H1 (cell line): ENCODE data around the gene AFF2. TPM values are rescaled to one million over a fixed set of nuclear protein-coding genes. Genes with fewer than 3 reads are reported as not detected.

Experiments
- CTCF ChIA-PET: fragments of 300-600 bp; sonication (Branson Sonifier 250); formaldehyde crosslinking; loops from one replicate; lab custom pipeline; 2021; ENCODE audit not compliant: partially characterized antibody; lab: Charles Lee
- POLR2A ChIA-PET: fragments of 300-600 bp; sonication (Branson Sonifier 250); formaldehyde crosslinking; loops from one replicate; lab custom pipeline; 2021; ENCODE audit warnings: inconsistent platforms; ENCODE audit not compliant: partially characterized antibody; lab: Charles Lee
- DNase-seq, 2 experiments: peaks; one replicate each; pipeline versions ENCODE4 v3.0.0 to v3.0.0-alpha.2; 2010 to 2022; ENCODE audit warnings: low spot score in 2 of 2, low read depth in 1 of 2, mixed read lengths in 1 of 2
- FAIRE-seq: peaks from 2 replicates; lab custom pipeline; 2011; peaks lifted over from hg19 to GRCh38; lab: Jason Lieb, UNC
- H2AFZ ChIP-seq: 2 replicates; pipeline ENCODE4 v1.8.1; 2012; ENCODE audit warnings: low read length, inconsistent platforms
- H2AK5ac ChIP-seq: 2 replicates; pipeline ENCODE4 v1.6.1; 2013; ENCODE audit warnings: low read depth, low read length
- H2BK120ac ChIP-seq: replicated peaks from 2 replicates; pipeline ENCODE3; 2013; ENCODE audit warnings: low read depth, low read length, inconsistent platforms
- H2BK12ac ChIP-seq: 2 replicates; pipeline ENCODE4 v1.6.1; 2013; ENCODE audit warnings: low read depth, low read length
- H2BK15ac ChIP-seq: 2 replicates; pipeline ENCODE4 v1.6.1; 2013; ENCODE audit warnings: low read length
- H2BK20ac ChIP-seq: 2 replicates; pipeline ENCODE4 v1.6.1; 2013; ENCODE audit warnings: low read length
- H2BK5ac ChIP-seq: 2 replicates; pipeline ENCODE4 v1.6.1; 2013; ENCODE audit warnings: low read depth, low read length
- H3K14ac ChIP-seq: 2 replicates; pipeline ENCODE4 v1.6.1; 2013; ENCODE audit warnings: inconsistent platforms; ENCODE audit not compliant: insufficient read length
- H3K18ac ChIP-seq: 2 replicates; pipeline ENCODE4 v1.6.1; 2013; ENCODE audit warnings: low read length; ENCODE audit errors: extremely low read depth
- H3K23ac ChIP-seq: 2 replicates; pipeline ENCODE4 v1.6.1; 2013; ENCODE audit warnings: inconsistent platforms; ENCODE audit not compliant: insufficient read length
- H3K23me2 ChIP-seq: 2 replicates; pipeline ENCODE4 v1.6.1; 2013; ENCODE audit warnings: low read depth, low read length
- H3K27ac ChIP-seq: 2 replicates; pipeline ENCODE4 v1.6.1; 2011; ENCODE audit warnings: low read depth, low read length, inconsistent platforms
- H3K27me3 ChIP-seq, 4 experiments: replicated peaks in 1 of 4; 1 replicate in 1 of 4; 2 replicates in 3 of 4; pipeline versions ENCODE4 v1.6.1 to v1.8.1; 2011 to 2013; ENCODE audit warnings: low read length in 3 of 4, mild to moderate bottlenecking in 3 of 4, inconsistent platforms in 2 of 4, mixed read lengths in 2 of 4, moderate library complexity in 1 of 4; ENCODE audit not compliant: control insufficient read depth in 3 of 4, insufficient read depth in 3 of 4; ENCODE audit errors: extremely low read depth in 1 of 4
- H3K36me3 ChIP-seq, 4 experiments: 2 replicates each; pipeline versions ENCODE4 v1.6.1 to v1.8.1; 2011 to 2013; ENCODE audit warnings: mild to moderate bottlenecking in 4 of 4, low read length in 3 of 4, moderate library complexity in 2 of 4, control low read depth in 1 of 4, inconsistent platforms in 1 of 4; ENCODE audit not compliant: insufficient read depth in 4 of 4, control insufficient read depth in 2 of 4
- H3K4ac ChIP-seq: replicated peaks from 2 replicates; pipeline ENCODE3; 2013; ENCODE audit warnings: low read length, low read depth, mixed read lengths, inconsistent platforms; ENCODE audit not compliant: insufficient read length
- H3K4me1 ChIP-seq, 4 experiments: replicated peaks in 1 of 4; 1 replicate in 1 of 4; 2 replicates in 3 of 4; pipeline versions ENCODE4 v1.6.1 to v1.8.1; 2011 to 2013; ENCODE audit warnings: low read length in 3 of 4, inconsistent platforms in 2 of 4, mixed read lengths in 1 of 4; ENCODE audit not compliant: insufficient read depth in 4 of 4, control insufficient read depth in 3 of 4
- H3K4me2 ChIP-seq, 2 experiments: 2 replicates each; pipeline versions ENCODE4 v1.6.1 to v1.8.1; 2011 to 2013; ENCODE audit warnings: low read depth in 2 of 2, low read length in 2 of 2, control low read depth in 1 of 2, inconsistent platforms in 1 of 2, mild to moderate bottlenecking in 1 of 2; ENCODE audit not compliant: insufficient read depth in 1 of 2
- H3K4me3 ChIP-seq, 4 experiments: fragments of 200-600, 300-600 bp in 1 of 4; sonication (generic), shearing (Covaris generic), sonication (Bioruptor Twin) in 1 of 4; 2 replicates each; pipeline versions ENCODE4 v1.5.1 to v1.8.1; 2011 to 2016; ENCODE audit warnings: low read length in 4 of 4, low read depth in 3 of 4, control low read depth in 2 of 4, inconsistent platforms in 2 of 4, mild to moderate bottlenecking in 2 of 4, mixed read lengths in 1 of 4, moderate library complexity in 1 of 4; ENCODE audit not compliant: insufficient read depth in 2 of 4; ENCODE audit errors: extremely low read depth in 1 of 4
- H3K56ac ChIP-seq: replicated peaks from 2 replicates; pipeline ENCODE3; 2013; ENCODE audit warnings: low read depth, mild to moderate bottlenecking, mixed read lengths, low read length, inconsistent platforms; ENCODE audit not compliant: insufficient read length
- H3K79me1 ChIP-seq: 2 replicates; pipeline ENCODE4 v1.6.1; 2013; ENCODE audit warnings: low read depth, low read length, control low read depth
- H3K79me2 ChIP-seq, 2 experiments: 2 replicates each; pipeline versions ENCODE4 v1.6.1 to v1.8.1; 2012 to 2013; ENCODE audit warnings: low read length in 2 of 2, mild to moderate bottlenecking in 2 of 2, inconsistent platforms in 1 of 2; ENCODE audit not compliant: insufficient read depth in 2 of 2, control insufficient read depth in 1 of 2
- H3K9ac ChIP-seq, 4 experiments: replicated peaks in 1 of 4; 1 replicate in 1 of 4; 2 replicates in 3 of 4; pipeline versions ENCODE4 v1.6.1 to v1.8.1; 2011 to 2013; ENCODE audit warnings: low read depth in 3 of 4, low read length in 3 of 4, control low read depth in 2 of 4, mild to moderate bottlenecking in 2 of 4, moderate library complexity in 2 of 4, inconsistent platforms in 1 of 4; ENCODE audit errors: extremely low read depth in 1 of 4
- H3K9me3 ChIP-seq, 2 experiments: 2 replicates each; pipeline versions ENCODE4 v1.6.1 to v1.8.1; 2012 to 2013; ENCODE audit warnings: mild to moderate bottlenecking in 2 of 2, moderate library complexity in 2 of 2, control low read depth in 1 of 2, inconsistent platforms in 1 of 2, low read depth in 1 of 2, low read length in 1 of 2, mixed read lengths in 1 of 2; ENCODE audit not compliant: insufficient read depth in 2 of 2
- H4K20me1 ChIP-seq, 2 experiments: replicated peaks in 1 of 2; 2 replicates each; pipeline versions ENCODE3 to v1.8.1; 2011 to 2013; ENCODE audit warnings: inconsistent platforms in 2 of 2, low read length in 2 of 2, mild to moderate bottlenecking in 1 of 2; ENCODE audit not compliant: insufficient read depth in 2 of 2, control insufficient read depth in 1 of 2
- H4K5ac ChIP-seq: 2 replicates; pipeline ENCODE4 v1.6.1; 2013; ENCODE audit warnings: low read length, low read depth, mixed read lengths, inconsistent platforms; ENCODE audit not compliant: insufficient read length
- H4K8ac ChIP-seq: 2 replicates; pipeline ENCODE4 v1.8.0; 2013; ENCODE audit warnings: mild to moderate bottlenecking, moderate library complexity, low read length, inconsistent platforms; ENCODE audit not compliant: insufficient read depth; ENCODE audit errors: extremely low read depth
- H4K91ac ChIP-seq: replicated peaks from 2 replicates; pipeline ENCODE3; 2013; ENCODE audit warnings: low read length, mixed read lengths, inconsistent platforms; ENCODE audit not compliant: insufficient read length
- CBX8 ChIP-seq: fragments of 300-800, 300-1000 bp; sonication (generic); IDR thresholded peaks from 2 replicates; pipeline ENCODE4 v1.7.1; 2016; ENCODE audit warnings: low read depth, low read length, borderline replicate concordance
- CHD1 ChIP-seq: IDR thresholded peaks from 2 replicates; pipeline ENCODE4 v1.6.1; 2012; ENCODE audit warnings: low read depth, low read length, improper control_type of control experiment
- HDAC2 ChIP-seq, 2 experiments: fragments of 300-600 bp in 1 of 2; sonication (generic) in 1 of 2; IDR thresholded peaks; 2 replicates each; pipeline ENCODE4 v1.6.1; 2011 to 2012; ENCODE audit warnings: low read depth in 2 of 2, low read length in 2 of 2, mild to moderate bottlenecking in 2 of 2, moderate library complexity in 2 of 2, borderline replicate concordance in 1 of 2, inconsistent platforms in 1 of 2
- JUND ChIP-seq: IDR thresholded peaks from 2 replicates; pipeline ENCODE4 v1.6.1; 2011; ENCODE audit warnings: mild to moderate bottlenecking, improper control_type of control experiment, low read length
- NRF1 ChIP-seq: IDR thresholded peaks from 2 replicates; pipeline ENCODE4 v1.6.1; 2011; ENCODE audit warnings: mild to moderate bottlenecking, low read depth, low read length, improper control_type of control experiment
- POU5F1 ChIP-seq: IDR thresholded peaks from 2 replicates; pipeline ENCODE4 v1.6.1; 2011; ENCODE audit warnings: low read depth, mild to moderate bottlenecking, low read length, moderate library complexity
- RNF2 ChIP-seq: fragments of 200-900, 300-1000 bp; sonication (generic); IDR thresholded peaks from 2 replicates; pipeline ENCODE4 v1.7.1; 2016; ENCODE audit warnings: borderline replicate concordance, low read depth, mild to moderate bottlenecking, antibody characterized with exemption, low read length; ENCODE audit not compliant: poor library complexity, severe bottlenecking; ENCODE audit errors: missing control alignments
- RXRA ChIP-seq: IDR thresholded peaks from 2 replicates; pipeline ENCODE4 v1.6.1; 2011; ENCODE audit warnings: low read depth, mild to moderate bottlenecking, low read length, moderate library complexity; ENCODE audit not compliant: insufficient read depth
- SIRT6 ChIP-seq: IDR thresholded peaks from one replicate; pipeline ENCODE4 v1.7.1; 2012; ENCODE audit warnings: low read length, inconsistent platforms
- TCF12 ChIP-seq: IDR thresholded peaks from 2 replicates; pipeline ENCODE4 v1.6.1; 2011; ENCODE audit warnings: low read depth, mild to moderate bottlenecking, low read length
- TEAD4 ChIP-seq: IDR thresholded peaks from 2 replicates; pipeline ENCODE4 v1.6.1; 2012; ENCODE audit warnings: low read depth, low read length, inconsistent platforms, mixed read lengths
- WGBS, 2 experiments: shearing (Covaris generic) in 1 of 2; methylation state at CpG; one replicate each; pipeline versions ENCODE4 v1.1.6 to v1.1.7; 2013 to 2015; ENCODE audit warnings: low lambda C conversion rate in 2 of 2, mixed read lengths in 2 of 2, inconsistent platforms in 1 of 2, low coverage in 1 of 2, missing lambda C conversion rate in 1 of 2; ENCODE audit not compliant: insufficient replicate concordance in 2 of 2, insufficient coverage in 1 of 2, insufficient read length in 1 of 2; ENCODE audit errors: extremely low coverage in 1 of 2, missing lambda C conversion rate in 1 of 2; 5-methylcytosine and 5-hydroxymethylcytosine counted together
- polyA plus RNA-seq, 7 experiments: library from polyadenylated mRNA; depleted of rRNA in 3 of 7; stranded (reverse) in 5 of 7; unstranded in 2 of 7; fragments of >200 nt in 5 of 7; fragments of 200-250 nt in 2 of 7; gene quantifications; 1 replicate in 5 of 7; 2 replicates in 1 of 7; 4 replicates in 1 of 7; pipeline versions ENCODE4 v1.2.1 to v1.2.3, GENCODE V29; 2011 to 2013; ENCODE audit warnings: missing spikeins in 2 of 7, mixed read lengths in 2 of 7
- total RNA-seq: library from RNA; stranded (reverse); fragmentation: NEBNext Ultra II Directional; extraction: Animal tissue kit (Norgen Biotek cat#: 25700); gene quantifications from 2 replicates; pipeline ENCODE4 v1.2.1, GENCODE V29; 2021
- TF ChIP-seq, protein P1 (sequence below): IDR thresholded peaks from 2 replicates; pipeline ENCODE4 v1.6.1; 2012; ENCODE audit warnings: low read length, inconsistent platforms

AFF2 gene
- total and polyA plus RNA-seq, 2 of the 8 experiments (the other 6 are each of a cell fraction or from before 2014, with no cell fraction given), result 2.0 to 7.3 TPM

GRCh38 chrX:148874636-148875246 lies 374.3 kb downstream of the AFF2 start:
- CTCF ChIA-PET, result no interaction called here
- no peak overlapping the region for H3K9ac ChIP-seq
- TF ChIP-seq POU5F1 (no peak), JUND (no peak), TEAD4 (no peak), CBX8 (no peak), NRF1 (no peak), TCF12 (no peak), RXRA (no peak), SIRT6 (no peak), CHD1 (no peak), HDAC2 (IDR thresholded peaks at IDR 0.05; ENCODE audit: borderline replicate concordance in 1 of 2, low read depth in 2 of 2, low read length in 2 of 2) (no peak), RNF2 (no peak)
- TF ChIP-seq, protein P1, sequence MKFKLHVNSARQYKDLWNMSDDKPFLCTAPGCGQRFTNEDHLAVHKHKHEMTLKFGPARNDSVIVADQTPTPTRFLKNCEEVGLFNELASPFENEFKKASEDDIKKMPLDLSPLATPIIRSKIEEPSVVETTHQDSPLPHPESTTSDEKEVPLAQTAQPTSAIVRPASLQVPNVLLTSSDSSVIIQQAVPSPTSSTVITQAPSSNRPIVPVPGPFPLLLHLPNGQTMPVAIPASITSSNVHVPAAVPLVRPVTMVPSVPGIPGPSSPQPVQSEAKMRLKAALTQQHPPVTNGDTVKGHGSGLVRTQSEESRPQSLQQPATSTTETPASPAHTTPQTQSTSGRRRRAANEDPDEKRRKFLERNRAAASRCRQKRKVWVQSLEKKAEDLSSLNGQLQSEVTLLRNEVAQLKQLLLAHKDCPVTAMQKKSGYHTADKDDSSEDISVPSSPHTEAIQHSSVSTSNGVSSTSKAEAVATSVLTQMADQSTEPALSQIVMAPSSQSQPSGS, result no peak

More at GRCh38 chrX:148874636-148875246, 374.3 kb downstream of the AFF2 start:
- H4K20me1 ChIP-seq, result no peaks in the 10 kb centered on the region
- no peak overlapping the region for H4K8ac ChIP-seq
- H3K18ac ChIP-seq, result no peak overlapping the region
- H3K9me3 ChIP-seq, result no peaks in the 10 kb centered on the region
- no peaks in the 10 kb centered on the region for H3K36me3 ChIP-seq
- no peaks in the 10 kb centered on the region for H3K79me1 ChIP-seq
- H2AFZ ChIP-seq, result no peak overlapping the region
- no peak overlapping the region for H4K91ac ChIP-seq
- no peak overlapping the region for H3K4me3 ChIP-seq
- no peak for DNase-seq
- no peak overlapping the region for H2BK120ac ChIP-seq
- no peak overlapping the region for H2BK12ac ChIP-seq
- no peak overlapping the region for H3K4me2 ChIP-seq
- no peaks in the 10 kb centered on the region for H3K79me2 ChIP-seq
- no peaks in the 10 kb centered on the region for H3K27me3 ChIP-seq
- H3K27ac ChIP-seq, result no peak overlapping the region
- no peak overlapping the region for H3K14ac ChIP-seq
- no peak overlapping the region for H3K56ac ChIP-seq
- no peak overlapping the region for H2BK15ac ChIP-seq
- H2BK5ac ChIP-seq, result no peak overlapping the region
- no peaks in the 10 kb centered on the region for H3K23me2 ChIP-seq
- no peak overlapping the region for H2BK20ac ChIP-seq
- H3K4me1 ChIP-seq, result no peaks in the 10 kb centered on the region
- FAIRE-seq, result no peak
- no peak overlapping the region for H4K5ac ChIP-seq
- H2AK5ac ChIP-seq, result no peak overlapping the region
- no peak overlapping the region for H3K4ac ChIP-seq
- POLR2A ChIA-PET, result no interaction called here
- H3K23ac ChIP-seq, result no peak overlapping the region
- 96% methylated on average over 3 of the region's 3 CpGs; no CpG with 5 or more reads in 1 of the 2 experiments for WGBS, 2 experiments
